Measurements from ENCODE around the gene HMGA1.

Gene HMGA1

GRCh38 chr6:34213772-34214171 is 22.9 kb upstream of the HMGA1 start:
- Histone ChIP-seq H3K9me3 (ENCODE audit: insufficient read depth, low read depth, low read length) (no peaks in the 10 kb centered on the region), H3K4me2 (ENCODE audit: low read depth, low read length, poor library complexity, severe bottlenecking) (no peak overlapping the region), H3F3A (ENCODE audit: low read depth) (no peaks in the 10 kb centered on the region), H3K9ac (ENCODE audit: low read depth, low read length, poor library complexity, severe bottlenecking) (no peak overlapping the region), H3K9me2 (replicated peaks; ENCODE audit: low read depth, low read length) (no peaks in the 10 kb centered on the region), H2AFZ (ENCODE audit: low read length) (no peak overlapping the region), H3K79me2 (ENCODE audit: insufficient read depth, low read length) (no peaks in the 10 kb centered on the region), H3K4me1 (ENCODE audit: insufficient read depth, low read length, poor library complexity, severe bottlenecking) (no peaks in the 10 kb centered on the region), H3K36me3 (ENCODE audit: insufficient read depth, low read length) (no peaks in the 10 kb centered on the region), H3K27me3 (ENCODE audit: insufficient read depth, low read length, poor library complexity, severe bottlenecking) (no peaks in the 10 kb centered on the region), H3K4me3 (ENCODE audit: low read length, poor library complexity, severe bottlenecking) (no peak overlapping the region), H4K20me1 (ENCODE audit: insufficient read depth, low read length, poor library complexity, severe bottlenecking) (no peaks in the 10 kb centered on the region)
- TF ChIP-seq CTCF (conservative IDR thresholded peaks at IDR 0.05; ENCODE audit: low read length) (no peak), EZH2phosphoT487 (IDR thresholded peaks at IDR 0.05; ENCODE audit: borderline replicate concordance) (no peak)

- Histone ChIP-seq H3K9ac (ENCODE audit: low read depth, low read length, poor library complexity, severe bottlenecking) (no peak overlapping the region), H3F3A (ENCODE audit: low read depth) (no peaks in the 10 kb centered on the region), H3K4me2 (ENCODE audit: low read depth, low read length, poor library complexity, severe bottlenecking) (no peak overlapping the region), H4K20me1 (ENCODE audit: insufficient read depth, low read length, poor library complexity, severe bottlenecking) (no peaks in the 10 kb centered on the region), H3K4me3 (ENCODE audit: low read length, poor library complexity, severe bottlenecking) (no peak overlapping the region), H3K9me2 (replicated peaks; ENCODE audit: low read depth, low read length) (no peaks in the 10 kb centered on the region), H3K27me3 (ENCODE audit: insufficient read depth, low read length, poor library complexity, severe bottlenecking) (no peaks in the 10 kb centered on the region), H3K4me1 (ENCODE audit: insufficient read depth, low read length, poor library complexity, severe bottlenecking) (peaks cover 5% of the 10 kb centered on the region), H3K36me3 (ENCODE audit: insufficient read depth, low read length) (no peaks in the 10 kb centered on the region), H2AFZ (ENCODE audit: low read length) (0 out of 2 replicates have a peak overlapping the region, but pooled peaks have one; percentile 10), H3K9me3 (ENCODE audit: insufficient read depth, low read depth, low read length) (no peaks in the 10 kb centered on the region), H3K79me2 (ENCODE audit: insufficient read depth, low read length) (no peaks in the 10 kb centered on the region)
- no peak for TF ChIP-seq CTCF (conservative IDR thresholded peaks at IDR 0.05; ENCODE audit: low read length)
- no peak for TF ChIP-seq EZH2phosphoT487 (IDR thresholded peaks at IDR 0.05; ENCODE audit: borderline replicate concordance)
These were observed 18.0 kb upstream of the HMGA1 start for GRCh38 chr6:34218691-34219090.

- Histone ChIP-seq H3K9me2 (replicated peaks; ENCODE audit: low read depth, low read length) (no peaks in the 10 kb centered on the region), H3K9ac (ENCODE audit: low read depth, low read length, poor library complexity, severe bottlenecking) (peak overlapping the region; percentile 45), H3K9me3 (ENCODE audit: insufficient read depth, low read depth, low read length) (no peaks in the 10 kb centered on the region), H3K4me1 (ENCODE audit: insufficient read depth, low read length, poor library complexity, severe bottlenecking) (peaks cover 26% of the 10 kb centered on the region), H3K36me3 (ENCODE audit: insufficient read depth, low read length) (no peaks in the 10 kb centered on the region), H3K79me2 (ENCODE audit: insufficient read depth, low read length) (no peaks in the 10 kb centered on the region), H3F3A (ENCODE audit: low read depth) (no peaks in the 10 kb centered on the region), H3K4me3 (ENCODE audit: low read length, poor library complexity, severe bottlenecking) (peak overlapping the region; percentile 56), H3K4me2 (ENCODE audit: low read depth, low read length, poor library complexity, severe bottlenecking) (peak overlapping the region; percentile 70), H3K27me3 (ENCODE audit: insufficient read depth, low read length, poor library complexity, severe bottlenecking) (no peaks in the 10 kb centered on the region), H4K20me1 (ENCODE audit: insufficient read depth, low read length, poor library complexity, severe bottlenecking) (no peaks in the 10 kb centered on the region), H2AFZ (ENCODE audit: low read length) (peak overlapping the region; percentile 98)
- TF ChIP-seq EZH2phosphoT487 (IDR thresholded peaks at IDR 0.05; ENCODE audit: borderline replicate concordance): no peak
These were observed 13.2 kb upstream of the HMGA1 start for GRCh38 chr6:34223381-34223955.

All from Loucy (cell line).